Gastroesophageal sphincter (tissue), 3 donors: ENCODE results near the gene DOCK4.

ENCODE experiments used
- CTCF ChIP-seq, 4 experiments: fragments of 200-600 bp in 2 of 4; fragments of 450-650 bp in 2 of 4; sonication (generic) in 1 of 4; IDR thresholded peaks; one replicate each; pipeline ENCODE4 v1.5.1; 2017 to 2019; ENCODE audit warnings: antibody characterized with exemption in 4 of 4, mild to moderate bottlenecking in 2 of 4, moderate library complexity in 2 of 4
- EP300 ChIP-seq: sonication (generic); formaldehyde crosslinking; IDR thresholded peaks from one replicate; pipeline ENCODE4 v1.6.1; 2017; ENCODE audit warnings: antibody characterized with exemption, mild to moderate bottlenecking
- POLR2A ChIP-seq, 2 donors: fragments of 450-650 bp; IDR thresholded peaks; one replicate each; pipeline ENCODE4 v1.6.1; 2017; ENCODE audit warnings: antibody characterized with exemption in 2 of 2, mild to moderate bottlenecking in 2 of 2, moderate library complexity in 1 of 2

DNA sequence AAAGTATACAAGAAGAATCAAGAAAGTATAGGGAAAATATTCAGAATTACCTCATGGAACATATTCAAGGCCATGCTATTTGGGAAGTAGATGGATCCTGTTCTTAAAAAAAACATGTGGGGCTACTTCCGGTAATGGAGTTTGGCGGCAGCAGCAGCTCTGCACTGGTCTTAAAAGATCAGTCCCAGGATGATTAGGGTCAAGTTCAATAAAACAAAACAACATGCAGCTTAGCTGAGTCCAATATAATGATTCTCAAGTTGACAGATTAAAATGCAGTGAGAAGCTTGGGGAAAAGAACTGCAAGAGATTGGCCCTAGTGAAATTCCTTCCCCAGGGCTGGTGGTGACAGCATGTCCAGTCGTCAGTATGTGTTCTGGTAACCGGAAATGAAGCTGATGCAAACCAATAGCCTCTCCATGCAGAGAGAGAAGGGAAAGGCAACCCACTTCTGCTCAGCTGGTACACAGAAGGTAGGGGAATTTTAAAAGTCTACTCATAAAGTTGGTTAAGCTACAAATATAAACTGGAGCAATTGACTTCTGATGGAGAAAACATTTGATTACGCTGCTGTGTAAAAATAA, 338.8 kb downstream of the DOCK4 start:
- TF ChIP-seq CTCF (IDR thresholded peaks at IDR 0.05) (no peak), POLR2A (IDR thresholded peaks at IDR 0.05) (no peak), EP300 (no peak)
